K562 (cell line): Measurements from ENCODE around the gene HES4. TPM values are rescaled to one million over a fixed set of nuclear protein-coding genes. Genes with fewer than 3 reads are reported as not detected.

Source experiments
- BCOR ChIP-seq: fragments of 450-650 bp; IDR thresholded peaks from 2 replicates; pipeline ENCODE4 v1.6.1; 2016
- FUS ChIP-seq: fragments of 200-400 bp; formaldehyde crosslinking; optimal IDR thresholded peaks from 2 replicates; pipeline ENCODE3; 2017; ENCODE audit warnings: low read depth, low read length
- HDAC6 ChIP-seq: IDR thresholded peaks from 2 replicates; pipeline ENCODE4 v1.6.1; 2012; ENCODE audit warnings: low read depth, mild to moderate bottlenecking, control low read depth, inconsistent platforms, low read length, moderate library complexity
- HSF4 ChIP-seq: fragments of 250-450 bp; sonication (Bioruptor Pico); IDR thresholded peaks from 2 replicates; pipeline ENCODE4 v2.1.2; 2022; ENCODE audit warnings: mild to moderate bottlenecking, moderate library complexity, borderline replicate concordance
- IRF2 ChIP-seq: sonication (generic); formaldehyde crosslinking; IDR thresholded peaks from 2 replicates; pipeline ENCODE4 v1.8.1; 2022; ENCODE audit warnings: mild to moderate bottlenecking, missing genetic modification reagents
- KDM5B ChIP-seq: fragments of 200-600 bp; sonication (generic); IDR thresholded peaks from 2 replicates; pipeline ENCODE4 v1.6.1; 2012; ENCODE audit warnings: low read depth, mild to moderate bottlenecking, moderate library complexity, low read length, control low read depth, inconsistent platforms; ENCODE audit not compliant: insufficient replicate concordance
- L3MBTL2 ChIP-seq: fragments of 450-650 bp; IDR thresholded peaks from 2 replicates; pipeline ENCODE4 v1.6.1; 2016; ENCODE audit warnings: mild to moderate bottlenecking, moderate library complexity
- NUFIP1 ChIP-seq: fragments of 450-650 bp; IDR thresholded peaks from 2 replicates; pipeline ENCODE4 v1.6.1; 2018; ENCODE audit not compliant: partially characterized antibody
- PHF8 ChIP-seq: fragments of 200-600 bp; sonication (generic); IDR thresholded peaks from 2 replicates; pipeline ENCODE4 v1.6.1; 2012; ENCODE audit warnings: mixed run types, mild to moderate bottlenecking, inconsistent platforms, low read length, moderate library complexity, borderline replicate concordance
- RBM15 ChIP-seq: fragments of 200-400 bp; formaldehyde crosslinking; IDR thresholded peaks from 2 replicates; pipeline ENCODE4 v1.6.1; 2018; ENCODE audit warnings: mild to moderate bottlenecking, low read length, moderate library complexity; ENCODE audit not compliant: insufficient read depth
- RBM34 ChIP-seq: fragments of 200-400 bp; formaldehyde crosslinking; IDR thresholded peaks from 2 replicates; pipeline ENCODE4 v1.6.1; 2018; ENCODE audit warnings: low read length, borderline replicate concordance; ENCODE audit not compliant: insufficient read depth
- TAF9B ChIP-seq: fragments of 450-650 bp; IDR thresholded peaks from 2 replicates; pipeline ENCODE4 v1.6.1; 2018; ENCODE audit warnings: mild to moderate bottlenecking; ENCODE audit not compliant: partially characterized antibody
- TARDBP ChIP-seq: fragments of 450-650 bp; IDR thresholded peaks from 2 replicates; pipeline ENCODE4 v1.6.1; 2016
- TFAM ChIP-seq: fragments of 250-450 bp; sonication (Bioruptor Pico); conservative IDR thresholded peaks from 2 replicates; pipeline ENCODE4 v1.5.0; 2021; ENCODE audit warnings: mild to moderate bottlenecking, moderate library complexity
- ZNF146 ChIP-seq: IDR thresholded peaks from one replicate; pipeline ENCODE4 v1.6.1; 2018; ENCODE audit warnings: missing compliant biosample characterization; ENCODE audit not compliant: unreplicated experiment
- ZNF354B ChIP-seq: fragments of 250-450 bp; sonication (Bioruptor Pico); IDR thresholded peaks from 2 replicates; pipeline ENCODE4 v1.4.0; 2020
- ZSCAN29 ChIP-seq: fragments of 450-650 bp; IDR thresholded peaks from 2 replicates; pipeline ENCODE4 v1.6.1; 2017
- polyA plus RNA-seq, 8 experiments: library from polyadenylated mRNA; depleted of rRNA in 4 of 8; stranded (reverse) in 5 of 8; unstranded in 3 of 8; fragments of >200 nt; fragmentation: Nextera tagmentation in 2 of 8; fragmentation: Illumina TruSeq in 1 of 8; extraction: Ambion mirVana in 2 of 8; extraction: Trizol in 1 of 8; gene quantifications; 2 replicates each; pipeline versions ENCODE4 v1.2.1 to v1.2.3, GENCODE V29; 2011 to 2014; ENCODE audit warnings: inconsistent platforms in 1 of 8, missing spikeins in 1 of 8
- total RNA-seq, 7 experiments: library from RNA; depleted of rRNA in 6 of 7; stranded (reverse); fragments of >200 nt in 6 of 7; fragmentation: Illumina TruSeq in 2 of 7; extraction: Trizol in 2 of 7; gene quantifications; 2 replicates each; pipeline versions ENCODE4 v1.2.1 to v1.2.3, GENCODE V29; 2011 to 2021; ENCODE audit warnings: low replicate concordance in 1 of 7
- TF ChIP-seq, protein P1 (sequence below), 3 experiments: fragments of 200-800 bp in 1 of 3; fragments of 250-450 bp in 1 of 3; fragments of 450-650 bp in 1 of 3; sonication (Bioruptor Pico) in 1 of 3; sonication (Bioruptor generic) in 1 of 3; formaldehyde crosslinking in 1 of 3; IDR thresholded peaks; 2 replicates each; pipeline versions ENCODE4 v1.6.1 to v1.8.0; 2016 to 2022; ENCODE audit warnings: mild to moderate bottlenecking in 2 of 3, missing genetic modification characterization in 2 of 3, missing compliant biosample characterization in 1 of 3, moderate library complexity in 1 of 3
- TF ChIP-seq, protein P2 (sequence below): sonication (generic); formaldehyde crosslinking; IDR thresholded peaks from 2 replicates; pipeline ENCODE4 v1.8.0; 2022; ENCODE audit warnings: missing genetic modification reagents, mild to moderate bottlenecking, borderline replicate concordance
- TF ChIP-seq, protein P3 (sequence below): sonication (generic); formaldehyde crosslinking; IDR thresholded peaks from 2 replicates; pipeline ENCODE4 v1.8.0; 2022; ENCODE audit warnings: mild to moderate bottlenecking, missing genetic modification reagents, borderline replicate concordance

Gene HES4
- total and polyA plus RNA-seq, 9 of the 15 experiments (the other 6 are each of a cell fraction or from before 2014, with no cell fraction given), result 0.21 to 43.7 (median 5.3) TPM; not detected in 2

DNA sequence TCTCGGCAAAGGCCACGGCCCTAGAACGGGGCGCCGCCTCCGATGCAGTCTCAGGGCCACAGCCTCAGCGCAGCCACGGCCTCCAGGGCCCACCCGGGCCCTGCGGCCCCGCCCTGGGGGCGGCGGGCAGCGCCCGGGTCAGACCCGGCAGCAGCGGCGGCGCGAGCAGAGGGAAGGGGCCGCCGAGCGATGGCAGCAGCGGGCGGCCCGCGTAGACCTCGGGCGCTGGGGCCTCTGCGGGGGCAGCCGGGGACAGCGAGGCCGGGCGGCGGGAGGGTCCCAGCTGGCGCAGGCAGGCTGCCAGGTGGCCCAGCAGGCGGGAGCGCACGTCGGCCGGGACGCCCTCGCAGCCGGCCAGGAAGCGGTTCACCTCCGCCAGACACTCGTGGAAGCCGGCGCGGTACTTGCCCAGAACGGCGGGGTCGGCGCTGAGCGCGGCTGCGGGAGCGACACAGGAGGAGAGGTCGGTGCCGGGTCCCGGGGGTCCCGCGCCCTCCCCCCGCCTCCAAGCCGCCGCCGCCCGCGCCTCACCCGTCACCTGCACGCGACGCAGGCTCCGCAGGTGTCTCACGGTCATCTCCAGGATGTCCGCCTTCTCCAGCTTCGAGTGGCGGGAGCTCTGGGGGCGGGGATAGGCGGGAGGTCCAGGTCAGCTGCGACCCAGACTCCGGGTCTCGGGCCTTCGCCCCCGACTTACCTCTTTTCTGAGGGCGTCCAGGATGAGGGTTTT lies 737 bp downstream of the HES4 start (continued):
- TF ChIP-seq RBM34 (no peak), PHF8 (no peak), IRF2 (no peak), FUS (no peak), ZSCAN29 (peak; percentile 95), ZNF354B (CRISPR knock-in tag) (no peak), KDM5B (peak; percentile 10), HDAC6 (no peak; the same call in 1 of the 2 replicates), TFAM (CRISPR knock-in tag) (no peak), NUFIP1 (no peak), BCOR (no peak), ZNF146 (no peak), L3MBTL2 (peak; percentile 65), TARDBP (no peak), TAF9B (no peak), HSF4 (CRISPR knock-in tag) (no peak), RBM15 (no peak)
- TF ChIP-seq, protein P1, sequence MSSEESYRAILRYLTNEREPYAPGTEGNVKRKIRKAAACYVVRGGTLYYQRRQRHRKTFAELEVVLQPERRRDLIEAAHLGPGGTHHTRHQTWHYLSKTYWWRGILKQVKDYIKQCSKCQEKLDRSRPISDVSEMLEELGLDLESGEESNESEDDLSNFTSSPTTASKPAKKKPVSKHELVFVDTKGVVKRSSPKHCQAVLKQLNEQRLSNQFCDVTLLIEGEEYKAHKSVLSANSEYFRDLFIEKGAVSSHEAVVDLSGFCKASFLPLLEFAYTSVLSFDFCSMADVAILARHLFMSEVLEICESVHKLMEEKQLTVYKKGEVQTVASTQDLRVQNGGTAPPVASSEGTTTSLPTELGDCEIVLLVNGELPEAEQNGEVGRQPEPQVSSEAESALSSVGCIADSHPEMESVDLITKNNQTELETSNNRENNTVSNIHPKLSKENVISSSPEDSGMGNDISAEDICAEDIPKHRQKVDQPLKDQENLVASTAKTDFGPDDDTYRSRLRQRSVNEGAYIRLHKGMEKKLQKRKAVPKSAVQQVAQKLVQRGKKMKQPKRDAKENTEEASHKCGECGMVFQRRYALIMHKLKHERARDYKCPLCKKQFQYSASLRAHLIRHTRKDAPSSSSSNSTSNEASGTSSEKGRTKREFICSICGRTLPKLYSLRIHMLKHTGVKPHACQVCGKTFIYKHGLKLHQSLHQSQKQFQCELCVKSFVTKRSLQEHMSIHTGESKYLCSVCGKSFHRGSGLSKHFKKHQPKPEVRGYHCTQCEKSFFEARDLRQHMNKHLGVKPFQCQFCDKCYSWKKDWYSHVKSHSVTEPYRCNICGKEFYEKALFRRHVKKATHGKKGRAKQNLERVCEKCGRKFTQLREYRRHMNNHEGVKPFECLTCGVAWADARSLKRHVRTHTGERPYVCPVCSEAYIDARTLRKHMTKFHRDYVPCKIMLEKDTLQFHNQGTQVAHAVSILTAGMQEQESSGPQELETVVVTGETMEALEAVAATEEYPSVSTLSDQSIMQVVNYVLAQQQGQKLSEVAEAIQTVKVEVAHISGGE (CRISPR knock-in tag; IDR thresholded peaks at IDR 0.05), result no peak
- TF ChIP-seq, protein P2, sequence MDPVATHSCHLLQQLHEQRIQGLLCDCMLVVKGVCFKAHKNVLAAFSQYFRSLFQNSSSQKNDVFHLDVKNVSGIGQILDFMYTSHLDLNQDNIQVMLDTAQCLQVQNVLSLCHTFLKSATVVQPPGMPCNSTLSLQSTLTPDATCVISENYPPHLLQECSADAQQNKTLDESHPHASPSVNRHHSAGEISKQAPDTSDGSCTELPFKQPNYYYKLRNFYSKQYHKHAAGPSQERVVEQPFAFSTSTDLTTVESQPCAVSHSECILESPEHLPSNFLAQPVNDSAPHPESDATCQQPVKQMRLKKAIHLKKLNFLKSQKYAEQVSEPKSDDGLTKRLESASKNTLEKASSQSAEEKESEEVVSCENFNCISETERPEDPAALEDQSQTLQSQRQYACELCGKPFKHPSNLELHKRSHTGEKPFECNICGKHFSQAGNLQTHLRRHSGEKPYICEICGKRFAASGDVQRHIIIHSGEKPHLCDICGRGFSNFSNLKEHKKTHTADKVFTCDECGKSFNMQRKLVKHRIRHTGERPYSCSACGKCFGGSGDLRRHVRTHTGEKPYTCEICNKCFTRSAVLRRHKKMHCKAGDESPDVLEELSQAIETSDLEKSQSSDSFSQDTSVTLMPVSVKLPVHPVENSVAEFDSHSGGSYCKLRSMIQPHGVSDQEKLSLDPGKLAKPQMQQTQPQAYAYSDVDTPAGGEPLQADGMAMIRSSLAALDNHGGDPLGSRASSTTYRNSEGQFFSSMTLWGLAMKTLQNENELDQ, result no peak
- TF ChIP-seq, protein P3, sequence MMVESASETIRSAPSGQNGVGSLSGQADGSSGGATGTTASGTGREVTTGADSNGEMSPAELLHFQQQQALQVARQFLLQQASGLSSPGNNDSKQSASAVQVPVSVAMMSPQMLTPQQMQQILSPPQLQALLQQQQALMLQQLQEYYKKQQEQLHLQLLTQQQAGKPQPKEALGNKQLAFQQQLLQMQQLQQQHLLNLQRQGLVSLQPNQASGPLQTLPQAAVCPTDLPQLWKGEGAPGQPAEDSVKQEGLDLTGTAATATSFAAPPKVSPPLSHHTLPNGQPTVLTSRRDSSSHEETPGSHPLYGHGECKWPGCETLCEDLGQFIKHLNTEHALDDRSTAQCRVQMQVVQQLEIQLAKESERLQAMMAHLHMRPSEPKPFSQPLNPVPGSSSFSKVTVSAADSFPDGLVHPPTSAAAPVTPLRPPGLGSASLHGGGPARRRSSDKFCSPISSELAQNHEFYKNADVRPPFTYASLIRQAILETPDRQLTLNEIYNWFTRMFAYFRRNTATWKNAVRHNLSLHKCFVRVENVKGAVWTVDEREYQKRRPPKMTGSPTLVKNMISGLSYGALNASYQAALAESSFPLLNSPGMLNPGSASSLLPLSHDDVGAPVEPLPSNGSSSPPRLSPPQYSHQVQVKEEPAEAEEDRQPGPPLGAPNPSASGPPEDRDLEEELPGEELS (CRISPR knock-in tag), result no peak
